ENCODE measurements around the gene PDS5B.

Gene PDS5B

DNA sequence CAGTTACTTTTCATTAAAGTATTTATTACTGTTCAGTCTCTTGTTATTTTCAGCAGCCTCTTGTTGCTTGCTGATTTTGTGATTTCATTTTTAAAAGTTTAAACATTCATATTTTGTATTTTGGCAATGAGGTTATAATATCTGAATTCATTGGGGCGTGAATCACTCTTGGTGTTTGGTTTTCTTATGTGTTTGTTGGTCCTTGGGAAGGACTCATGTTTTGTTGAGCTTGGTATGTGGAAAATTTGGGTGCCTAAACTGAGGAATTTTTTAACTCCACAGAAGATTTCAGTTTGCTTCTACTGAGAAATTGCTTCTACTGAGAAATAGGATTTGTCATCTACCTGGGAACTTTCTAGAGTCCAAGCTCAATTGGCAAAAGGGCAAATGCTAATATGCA is 38.2 kb downstream of the PDS5B start:
- Histone ChIP-seq H3K36me3 (ENCODE audit: insufficient read depth, low read length) (no peaks in the 10 kb centered on the region), H3K27ac (ENCODE audit: low read depth, low read length) (no peak overlapping the region), H3K4me1 (ENCODE audit: control insufficient read depth, insufficient read depth, low read length, unreplicated experiment) (no peaks in the 10 kb centered on the region), H3K27me3 (ENCODE audit: insufficient read depth, low read length) (no peaks in the 10 kb centered on the region), H2AFZ (ENCODE audit: low read length, unreplicated experiment) (no peak overlapping the region), H3K4me3 (ENCODE audit: low read depth, low read length) (no peak overlapping the region), H3K79me2 (ENCODE audit: control insufficient read depth, insufficient read depth, low read length, unreplicated experiment) (peaks cover 85% of the 10 kb centered on the region)

DNA sequence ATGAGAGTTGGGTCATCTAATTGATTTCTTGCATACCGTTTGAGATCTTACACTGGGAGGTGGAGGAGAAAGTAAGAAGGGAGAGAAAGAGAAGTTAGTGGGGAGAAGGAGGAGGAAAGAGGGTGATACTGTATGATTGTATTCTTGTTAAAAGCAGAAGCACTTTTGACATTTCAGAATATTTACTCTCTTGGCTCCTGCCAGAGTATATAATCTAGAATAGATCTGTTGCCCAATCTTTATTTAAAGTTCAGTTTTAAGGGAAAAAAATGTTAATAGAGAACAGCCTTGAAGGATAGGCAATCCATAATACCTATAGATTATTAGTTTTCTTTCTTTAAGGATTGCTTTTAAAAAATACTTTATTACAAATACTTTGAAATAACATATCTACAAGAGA is 41.5 kb downstream of the PDS5B start:
- H3K27ac ChIP-seq (ENCODE audit: low read depth, low read length), result no peak overlapping the region
- H3K27me3 ChIP-seq (ENCODE audit: insufficient read depth, low read length), result no peaks in the 10 kb centered on the region
- peaks cover 83% of the 10 kb centered on the region for H3K79me2 ChIP-seq (ENCODE audit: control insufficient read depth, insufficient read depth, low read length, unreplicated experiment)
- no peaks in the 10 kb centered on the region for H3K36me3 ChIP-seq (ENCODE audit: insufficient read depth, low read length)
- no peak overlapping the region for H2AFZ ChIP-seq (ENCODE audit: low read length, unreplicated experiment)
- H3K4me3 ChIP-seq (ENCODE audit: low read depth, low read length), result no peak overlapping the region
- no peaks in the 10 kb centered on the region for H3K4me1 ChIP-seq (ENCODE audit: control insufficient read depth, insufficient read depth, low read length, unreplicated experiment)

DNA sequence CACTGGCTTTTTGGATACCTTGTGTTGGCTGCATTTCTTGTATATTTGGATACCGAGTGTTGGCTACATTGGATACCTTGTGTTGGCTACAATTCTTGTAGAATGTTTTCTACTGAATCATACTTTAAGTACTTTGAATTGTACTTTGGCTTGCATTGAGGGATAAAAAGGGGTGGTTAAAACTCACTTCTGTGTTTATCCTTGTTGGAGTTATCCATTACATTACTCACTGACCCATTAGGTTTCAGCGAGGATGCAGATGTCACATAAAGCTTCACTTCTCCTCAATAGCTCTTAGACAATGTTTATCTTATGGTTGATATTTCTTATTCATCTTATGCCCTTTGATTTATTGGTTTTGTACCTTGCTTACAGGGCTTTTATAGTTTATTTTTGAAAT is 43.1 kb downstream of the PDS5B start:
- H3K27me3 ChIP-seq (ENCODE audit: insufficient read depth, low read length), result no peaks in the 10 kb centered on the region
- H3K27ac ChIP-seq (ENCODE audit: low read depth, low read length), result no peak overlapping the region
- H3K4me1 ChIP-seq (ENCODE audit: control insufficient read depth, insufficient read depth, low read length, unreplicated experiment), result no peaks in the 10 kb centered on the region
- no peak overlapping the region for H3K4me3 ChIP-seq (ENCODE audit: low read depth, low read length)
- no peak overlapping the region for H2AFZ ChIP-seq (ENCODE audit: low read length, unreplicated experiment)
- H3K36me3 ChIP-seq (ENCODE audit: insufficient read depth, low read length), result no peaks in the 10 kb centered on the region
- peaks cover 82% of the 10 kb centered on the region for H3K79me2 ChIP-seq (ENCODE audit: control insufficient read depth, insufficient read depth, low read length, unreplicated experiment)

DNA sequence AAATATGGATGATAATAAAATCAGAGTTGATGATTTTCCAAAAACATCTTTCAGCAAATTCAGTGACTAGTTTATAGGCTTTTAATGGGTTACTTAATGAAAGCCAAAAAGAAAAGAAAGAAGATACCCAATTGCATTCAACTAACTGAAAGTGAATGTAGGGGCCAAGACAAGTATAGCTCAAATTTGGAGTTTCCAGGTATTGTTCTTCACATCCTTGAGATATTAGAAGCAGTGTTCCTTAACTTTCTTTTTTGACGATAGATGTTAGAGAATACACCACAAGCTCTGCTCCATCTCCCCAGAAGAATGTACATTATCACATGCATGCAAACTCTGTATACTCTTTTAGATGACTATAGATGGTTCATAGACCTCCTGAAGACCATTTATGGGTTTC is 43.6 kb downstream of the PDS5B start:
- Histone ChIP-seq H3K4me3 (ENCODE audit: low read depth, low read length) (no peak overlapping the region), H3K4me1 (ENCODE audit: control insufficient read depth, insufficient read depth, low read length, unreplicated experiment) (no peaks in the 10 kb centered on the region), H3K27ac (ENCODE audit: low read depth, low read length) (no peak overlapping the region), H3K36me3 (ENCODE audit: insufficient read depth, low read length) (no peaks in the 10 kb centered on the region), H3K27me3 (ENCODE audit: insufficient read depth, low read length) (no peaks in the 10 kb centered on the region), H3K79me2 (ENCODE audit: control insufficient read depth, insufficient read depth, low read length, unreplicated experiment) (peaks cover 78% of the 10 kb centered on the region), H2AFZ (ENCODE audit: low read length, unreplicated experiment) (no peak overlapping the region)

DNA sequence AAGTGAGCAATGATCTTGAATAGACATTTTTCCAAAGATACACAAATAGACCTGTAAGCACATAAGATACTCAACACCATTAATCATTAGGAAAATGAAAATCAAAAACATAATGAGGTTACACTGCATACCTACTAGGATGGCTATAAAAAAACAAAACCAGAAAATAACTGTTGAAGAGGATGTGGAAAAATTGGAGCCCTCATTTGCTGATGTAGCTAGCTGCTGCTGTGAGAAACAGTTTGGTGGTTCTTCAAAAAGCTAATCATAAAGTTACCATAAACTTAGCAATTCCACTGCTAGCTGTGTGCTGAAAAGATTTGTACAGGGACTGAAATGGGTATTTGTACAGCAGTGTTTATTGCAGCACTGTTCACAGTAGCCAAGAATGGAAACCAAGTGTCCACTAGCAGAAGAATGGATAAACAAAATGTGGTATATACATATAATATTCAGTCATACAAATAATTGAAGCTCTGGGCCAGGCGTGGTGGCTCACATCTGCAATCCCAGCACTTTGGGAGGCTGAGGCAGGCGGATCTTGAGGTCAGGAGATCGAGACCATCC is 46.2 kb downstream of the PDS5B start:
- Histone ChIP-seq H3K36me3 (ENCODE audit: insufficient read depth, low read length) (no peaks in the 10 kb centered on the region), H3K27me3 (ENCODE audit: insufficient read depth, low read length) (no peaks in the 10 kb centered on the region), H2AFZ (ENCODE audit: low read length, unreplicated experiment) (no peak overlapping the region), H3K4me1 (ENCODE audit: control insufficient read depth, insufficient read depth, low read length, unreplicated experiment) (no peaks in the 10 kb centered on the region), H3K79me2 (ENCODE audit: control insufficient read depth, insufficient read depth, low read length, unreplicated experiment) (peaks cover 71% of the 10 kb centered on the region), H3K4me3 (ENCODE audit: low read depth, low read length) (no peak overlapping the region), H3K27ac (ENCODE audit: low read depth, low read length) (no peak overlapping the region)

DNA sequence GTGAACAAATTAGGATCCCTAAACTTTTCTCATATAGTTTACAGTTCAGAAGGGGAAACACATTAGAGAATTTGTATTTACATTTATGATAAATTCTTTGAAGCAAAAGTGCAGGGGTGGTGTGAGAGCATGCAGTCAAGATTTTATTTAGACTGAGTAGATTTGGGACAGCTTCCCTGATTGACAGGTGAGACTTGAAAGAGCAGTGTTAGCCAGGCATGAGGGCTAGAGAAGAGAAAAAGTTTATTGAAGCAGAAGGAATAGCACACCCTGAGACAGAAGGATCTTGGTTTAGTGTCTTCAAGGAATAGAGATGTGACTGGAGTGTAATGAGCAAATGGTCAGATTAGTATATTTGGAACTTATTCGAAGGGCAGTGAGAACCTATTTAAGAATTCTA is 50.5 kb downstream of the PDS5B start:
- Histone ChIP-seq H2AFZ (ENCODE audit: low read length, unreplicated experiment) (no peak overlapping the region), H3K4me1 (ENCODE audit: control insufficient read depth, insufficient read depth, low read length, unreplicated experiment) (no peaks in the 10 kb centered on the region), H3K27me3 (ENCODE audit: insufficient read depth, low read length) (no peaks in the 10 kb centered on the region), H3K4me3 (ENCODE audit: low read depth, low read length) (no peak overlapping the region), H3K79me2 (ENCODE audit: control insufficient read depth, insufficient read depth, low read length, unreplicated experiment) (peaks cover 48% of the 10 kb centered on the region), H3K36me3 (ENCODE audit: insufficient read depth, low read length) (no peaks in the 10 kb centered on the region), H3K27ac (ENCODE audit: low read depth, low read length) (no peak overlapping the region)

DNA sequence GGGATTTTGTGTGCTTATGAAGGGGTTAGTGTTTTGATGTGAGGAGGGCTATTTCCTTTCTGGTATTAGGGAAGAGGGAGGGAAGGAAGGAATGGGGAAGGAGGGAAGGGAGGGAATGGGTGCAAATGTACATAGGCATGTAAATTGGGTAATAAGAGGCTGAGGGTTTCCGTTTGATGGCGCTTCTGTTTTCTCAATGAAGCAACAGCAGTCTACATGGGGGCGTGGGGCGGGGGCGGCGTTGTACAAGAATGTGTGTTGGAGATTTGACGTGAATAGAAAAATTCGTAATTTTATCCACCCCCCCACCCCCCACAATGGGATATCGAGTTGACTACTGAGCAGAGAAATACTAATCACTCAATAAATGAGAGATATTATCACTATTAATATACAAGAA is 52.5 kb downstream of the PDS5B start:
- Histone ChIP-seq H3K27me3 (ENCODE audit: insufficient read depth, low read length) (no peaks in the 10 kb centered on the region), H3K4me1 (ENCODE audit: control insufficient read depth, insufficient read depth, low read length, unreplicated experiment) (no peaks in the 10 kb centered on the region), H3K79me2 (ENCODE audit: control insufficient read depth, insufficient read depth, low read length, unreplicated experiment) (peaks cover 57% of the 10 kb centered on the region), H3K27ac (ENCODE audit: low read depth, low read length) (no peak overlapping the region), H3K36me3 (ENCODE audit: insufficient read depth, low read length) (no peaks in the 10 kb centered on the region), H2AFZ (ENCODE audit: low read length, unreplicated experiment) (no peak overlapping the region), H3K4me3 (ENCODE audit: low read depth, low read length) (no peak overlapping the region)

DNA sequence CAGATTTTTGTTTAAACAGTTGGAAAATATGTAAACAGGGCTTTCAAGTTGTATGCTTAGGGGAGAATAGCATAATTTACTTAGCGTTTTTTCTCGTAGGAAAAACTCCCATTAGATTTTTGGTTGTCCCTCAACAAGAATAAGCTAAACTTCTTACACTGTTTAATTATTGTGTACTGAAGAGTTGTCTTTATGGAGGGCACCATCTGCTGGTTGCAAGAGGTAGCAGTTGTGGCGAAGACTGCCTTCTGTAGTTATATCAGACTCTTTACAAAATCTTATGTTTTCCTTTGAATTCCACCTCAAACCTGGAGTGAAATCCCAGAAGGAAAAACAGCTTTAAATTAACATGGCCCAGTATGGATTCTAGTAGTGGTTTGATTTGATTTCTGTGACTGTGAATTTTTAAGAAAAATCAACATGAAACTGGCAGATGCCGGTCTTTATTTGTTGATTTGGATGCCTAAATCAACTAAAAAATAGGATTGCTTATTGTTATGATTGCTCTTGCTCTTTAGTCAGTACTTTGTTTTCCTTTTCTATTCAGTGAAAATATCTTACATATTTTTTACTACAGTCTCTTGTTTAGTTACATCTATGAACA is 53.4 kb downstream of the PDS5B start:
- peaks cover 59% of the 10 kb centered on the region for H3K79me2 ChIP-seq (ENCODE audit: control insufficient read depth, insufficient read depth, low read length, unreplicated experiment)
- no peaks in the 10 kb centered on the region for H3K27me3 ChIP-seq (ENCODE audit: insufficient read depth, low read length)
- H2AFZ ChIP-seq (ENCODE audit: low read length, unreplicated experiment), result no peak overlapping the region
- no peak overlapping the region for H3K4me3 ChIP-seq (ENCODE audit: low read depth, low read length)
- no peaks in the 10 kb centered on the region for H3K36me3 ChIP-seq (ENCODE audit: insufficient read depth, low read length)
- H3K4me1 ChIP-seq (ENCODE audit: control insufficient read depth, insufficient read depth, low read length, unreplicated experiment), result no peaks in the 10 kb centered on the region
- H3K27ac ChIP-seq (ENCODE audit: low read depth, low read length), result no peak overlapping the region

DNA sequence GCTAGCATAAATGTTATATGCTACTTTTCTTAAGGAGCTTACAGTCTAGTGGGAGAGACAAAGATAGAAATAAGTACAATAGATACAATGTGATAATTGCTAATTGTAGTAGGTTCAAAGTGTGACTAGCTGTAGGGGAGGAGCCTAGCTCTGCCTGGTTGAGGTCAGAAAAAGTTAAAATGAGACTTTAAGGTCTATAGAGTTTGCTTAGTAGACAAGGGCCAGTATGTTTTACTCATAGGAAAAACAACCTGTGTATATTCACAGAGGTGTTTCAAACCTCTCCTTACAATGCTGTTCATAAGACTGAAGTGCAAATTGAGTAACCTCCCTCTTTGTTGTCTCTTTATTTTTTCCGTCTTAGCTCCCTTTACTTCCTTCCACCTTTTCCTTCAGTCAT is 56.1 kb downstream of the PDS5B start:
- H3K79me2 ChIP-seq (ENCODE audit: control insufficient read depth, insufficient read depth, low read length, unreplicated experiment), result peaks cover 70% of the 10 kb centered on the region
- H3K27ac ChIP-seq (ENCODE audit: low read depth, low read length), result no peak overlapping the region
- H2AFZ ChIP-seq (ENCODE audit: low read length, unreplicated experiment), result no peak overlapping the region
- H3K4me3 ChIP-seq (ENCODE audit: low read depth, low read length), result no peak overlapping the region
- no peaks in the 10 kb centered on the region for H3K27me3 ChIP-seq (ENCODE audit: insufficient read depth, low read length)
- no peaks in the 10 kb centered on the region for H3K4me1 ChIP-seq (ENCODE audit: control insufficient read depth, insufficient read depth, low read length, unreplicated experiment)
- no peaks in the 10 kb centered on the region for H3K36me3 ChIP-seq (ENCODE audit: insufficient read depth, low read length)

DNA sequence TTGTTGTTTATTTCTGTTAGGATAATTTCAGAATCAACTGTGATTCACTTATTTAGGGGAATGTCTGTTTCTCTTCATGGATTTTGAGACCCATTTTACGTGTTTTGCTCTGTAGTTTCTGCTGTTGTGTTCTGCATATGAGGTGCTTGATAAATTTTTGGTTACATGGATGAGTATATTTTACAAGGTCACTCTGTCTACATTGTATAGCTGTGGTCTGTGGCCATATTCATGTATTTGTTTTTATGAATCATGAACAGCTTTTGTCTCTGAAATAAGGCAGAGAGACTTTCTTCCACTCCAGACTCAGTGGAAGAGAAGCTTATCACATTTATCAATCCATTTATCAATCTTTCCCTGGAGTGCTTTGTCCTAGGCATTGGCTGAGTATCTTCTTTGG is 56.6 kb downstream of the PDS5B start:
- peaks cover 2% of the 10 kb centered on the region for H3K4me1 ChIP-seq (ENCODE audit: control insufficient read depth, insufficient read depth, low read length, unreplicated experiment)

DNA sequence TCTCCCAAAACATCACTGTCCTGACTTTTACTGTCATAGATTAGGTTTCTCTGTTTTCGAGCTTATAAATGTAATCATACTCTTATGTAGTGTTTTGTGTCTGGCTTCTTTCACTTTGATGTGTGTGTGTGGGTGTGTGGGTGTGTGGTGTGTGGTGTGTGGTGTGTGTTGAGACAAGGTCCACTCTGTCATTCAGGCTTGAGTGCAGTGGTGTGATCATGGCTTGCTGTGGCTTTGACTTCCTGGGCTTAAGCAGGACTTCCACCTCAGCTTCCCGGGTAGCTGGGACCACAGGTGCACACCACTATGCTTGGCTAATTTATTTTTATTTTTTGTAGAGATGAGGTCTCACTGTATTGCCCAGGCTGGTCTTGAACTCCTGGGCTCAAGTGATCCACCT is 59.6 kb downstream of the PDS5B start:
- Histone ChIP-seq H3K4me1 (ENCODE audit: control insufficient read depth, insufficient read depth, low read length, unreplicated experiment) (peaks cover 15% of the 10 kb centered on the region), H3K4me3 (ENCODE audit: low read depth, low read length) (no peak overlapping the region), H3K27me3 (ENCODE audit: insufficient read depth, low read length) (no peaks in the 10 kb centered on the region), H3K36me3 (ENCODE audit: insufficient read depth, low read length) (no peaks in the 10 kb centered on the region), H3K27ac (ENCODE audit: low read depth, low read length) (no peak overlapping the region), H2AFZ (ENCODE audit: low read length, unreplicated experiment) (no peak overlapping the region), H3K79me2 (ENCODE audit: control insufficient read depth, insufficient read depth, low read length, unreplicated experiment) (peaks cover 83% of the 10 kb centered on the region)

More for the DNA sequence above, 56.6 kb downstream of the PDS5B start:
- H3K79me2 ChIP-seq (ENCODE audit: control insufficient read depth, insufficient read depth, low read length, unreplicated experiment), result peaks cover 70% of the 10 kb centered on the region
- H3K36me3 ChIP-seq (ENCODE audit: insufficient read depth, low read length), result no peaks in the 10 kb centered on the region
- H2AFZ ChIP-seq (ENCODE audit: low read length, unreplicated experiment), result no peak overlapping the region
- no peak overlapping the region for H3K27ac ChIP-seq (ENCODE audit: low read depth, low read length)
- no peaks in the 10 kb centered on the region for H3K27me3 ChIP-seq (ENCODE audit: insufficient read depth, low read length)
- H3K4me3 ChIP-seq (ENCODE audit: low read depth, low read length), result no peak overlapping the region

Measured in ACC112 (cell line).